LNCAP (cell line): ENCODE data around the gene HJV.

Experiments
- CTCF ChIP-seq: fragments of 450-650 bp; IDR thresholded peaks from 2 replicates; pipeline ENCODE4 v1.5.1; 2017; ENCODE audit warnings: mild to moderate bottlenecking

The HJV gene

DNA sequence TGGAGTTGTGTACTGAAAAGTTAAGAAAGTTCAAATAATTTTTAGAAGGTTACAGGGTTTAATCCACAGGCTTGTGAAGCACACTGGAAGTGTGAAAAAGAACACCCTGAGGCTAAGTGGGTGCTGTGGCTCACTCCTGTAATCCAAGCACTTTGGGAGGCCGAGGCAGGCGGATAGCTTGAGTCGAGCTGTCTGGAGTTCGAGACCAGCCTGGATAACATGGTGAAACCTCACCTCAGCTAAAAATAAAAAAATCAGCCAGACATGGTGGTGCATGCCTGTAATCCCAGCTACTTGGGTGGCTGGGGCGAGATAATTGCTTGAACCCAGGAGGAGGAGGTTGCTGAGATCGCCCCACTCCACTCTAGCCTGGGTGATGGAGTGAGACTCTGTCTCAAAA, 35.0 kb downstream of the HJV start:
- no peak for TF ChIP-seq CTCF

- no peak for TF ChIP-seq CTCF
These were observed 35.8 kb downstream of the HJV start for GRCh38 chr1:145985502-145986439.

DNA sequence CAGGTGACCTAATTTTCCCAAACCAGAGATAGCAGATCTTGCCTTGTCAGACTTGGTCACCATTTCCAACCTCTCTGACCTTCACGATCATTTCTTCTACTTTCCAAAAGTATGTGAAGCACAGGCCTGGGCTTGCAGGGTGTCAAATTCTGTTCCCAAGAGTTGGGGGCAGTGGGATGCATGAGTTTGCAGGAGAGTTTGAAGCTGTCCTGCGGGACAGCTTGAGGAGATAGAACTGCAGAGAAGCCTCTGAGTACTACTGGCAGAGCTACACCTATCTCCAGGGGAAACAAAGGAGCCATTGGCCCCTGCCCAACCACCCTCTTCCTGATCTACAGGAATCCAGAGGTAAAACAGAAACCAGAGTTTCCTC, 36.4 kb downstream of the HJV start:
- no peak for TF ChIP-seq CTCF

DNA sequence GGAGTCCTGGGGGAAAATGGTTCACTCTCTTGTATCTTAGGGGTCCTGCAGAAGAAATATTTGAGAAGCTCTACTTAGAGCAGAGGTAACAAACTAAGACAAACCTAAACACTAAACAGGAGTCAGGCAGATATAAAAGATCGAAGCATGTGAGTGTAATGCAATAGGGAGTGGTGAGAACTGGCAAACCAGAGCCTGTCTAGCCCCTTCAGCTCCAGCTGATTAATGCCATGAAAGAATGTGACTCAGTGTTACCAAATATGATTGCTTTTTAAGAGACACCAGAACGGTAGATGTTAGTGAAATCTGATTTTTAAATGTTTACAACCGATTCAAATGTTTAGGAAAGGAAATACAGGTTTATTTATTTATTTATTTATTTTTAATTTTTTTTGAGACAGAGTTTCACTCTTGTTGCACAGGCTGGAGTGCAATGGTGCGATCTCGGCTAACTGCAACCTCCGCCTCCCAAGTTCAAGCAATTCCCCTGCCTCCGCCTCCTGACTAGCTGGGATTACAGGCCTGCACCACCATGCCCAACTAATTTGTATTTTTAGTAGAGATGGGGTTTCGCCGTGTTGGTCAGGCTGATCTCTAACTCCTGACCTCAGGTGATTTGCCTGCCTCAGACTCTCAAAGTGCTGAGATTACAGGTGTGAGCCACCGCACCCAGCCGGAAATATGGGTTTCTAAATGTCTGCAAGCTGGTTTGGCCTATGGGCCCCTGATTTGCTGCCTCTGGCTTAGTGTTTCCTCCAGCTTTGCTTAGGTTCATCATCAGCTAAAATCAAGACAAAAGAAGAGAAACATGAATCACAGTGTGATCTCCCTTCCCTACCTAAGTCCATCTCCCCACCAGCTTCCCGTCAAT, 37.3 kb downstream of the HJV start:
- TF ChIP-seq CTCF, result no peak

- no peak for TF ChIP-seq CTCF
These were observed 38.3 kb downstream of the HJV start for GRCh38 chr1:145983206-145983675.

GRCh38 chr1:145982010-145982723, 39.4 kb downstream of the HJV start:
- no peak for TF ChIP-seq CTCF

- TF ChIP-seq CTCF, result no peak
These were observed 41.0 kb downstream of the HJV start for GRCh38 chr1:145980457-145980994.
